SKM-1 treated with dmso at 0.1 percent for 144 hours (cell line): ENCODE measurements around the gene GATC.

Source experiments
- DNase-seq: peaks from one replicate; lab custom pipeline; 2025; ENCODE audit not compliant: unreplicated experiment; lab: John Stamatoyannopoulos, UW

GATC gene

GRCh38 chr12:120496413-120497340 lies 50.4 kb downstream of the GATC start:
- no peak for DNase-seq

- DNase-seq, result no peak
Observed at GRCh38 chr12:120497524-120498150, 51.4 kb downstream of the GATC start.

DNA sequence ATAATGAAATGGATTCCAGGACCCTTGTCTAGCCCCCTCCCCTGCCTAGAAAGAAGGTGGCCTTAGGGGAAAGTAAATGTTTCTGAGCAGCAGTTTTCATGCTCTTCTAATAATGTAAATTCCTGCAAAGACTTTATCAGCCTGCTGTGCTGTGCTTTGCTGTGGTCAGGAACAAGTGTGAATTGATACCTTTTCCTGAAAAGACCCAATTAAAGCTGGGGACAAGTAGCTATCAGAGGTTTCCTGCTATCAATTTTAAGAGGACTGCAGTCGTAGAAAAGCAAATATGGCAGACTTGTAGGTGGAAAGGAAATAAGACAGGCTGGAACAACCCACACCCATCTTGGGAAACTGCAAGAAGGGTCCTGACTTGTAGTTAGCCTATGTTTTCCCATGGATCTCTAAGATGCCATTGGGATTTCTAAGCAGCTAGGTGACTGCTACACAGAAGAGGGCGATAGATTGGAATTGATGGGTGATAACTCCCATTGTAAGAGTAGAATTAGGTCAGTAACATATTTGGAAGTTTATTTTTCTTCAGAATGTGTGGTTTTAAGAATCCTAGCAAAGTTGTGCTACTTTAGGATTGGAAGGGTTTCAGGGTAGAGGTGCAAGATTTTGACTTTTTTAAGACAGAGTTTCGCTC lies 52.7 kb downstream of the GATC start:
- no peak for DNase-seq

GRCh38 chr12:120500581-120500980 lies 54.3 kb downstream of the GATC start:
- DNase-seq, result no peak

DNA sequence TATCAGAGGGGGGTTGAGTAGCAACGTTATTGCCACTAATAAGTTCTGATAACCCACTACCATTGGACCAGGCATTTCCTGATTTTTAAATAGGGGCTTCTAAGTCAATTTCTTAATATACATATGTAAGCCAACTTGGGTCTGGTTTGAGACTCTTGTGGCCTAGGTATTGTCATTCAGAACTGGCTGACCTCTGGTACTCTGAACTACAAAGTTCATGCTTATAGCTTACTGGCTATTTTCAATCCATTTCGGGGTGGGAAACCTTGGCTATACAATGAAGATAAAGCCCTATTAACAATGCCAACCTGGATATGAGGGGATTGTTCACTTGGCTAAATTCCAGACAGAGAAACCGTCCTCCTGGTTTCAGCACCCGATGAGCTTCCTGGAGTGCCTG lies 58.3 kb downstream of the GATC start:
- DNase-seq, result no peak

- DNase-seq, result no peak
Observed at GRCh38 chr12:120508537-120508936, 62.3 kb downstream of the GATC start.
